NCI-H2227 (cell line): ENCODE results near the gene RNF224.
"Not testable (repeated sequence)": the region's sequence is repeated elsewhere in the genome, so short reads cannot be mapped to it uniquely, and the experiment has no call there.

Experiments
- DNase-seq: peaks from one replicate; lab custom pipeline; 2025; ENCODE audit not compliant: unreplicated experiment; lab: John Stamatoyannopoulos, UW

The RNF224 gene

DNA sequence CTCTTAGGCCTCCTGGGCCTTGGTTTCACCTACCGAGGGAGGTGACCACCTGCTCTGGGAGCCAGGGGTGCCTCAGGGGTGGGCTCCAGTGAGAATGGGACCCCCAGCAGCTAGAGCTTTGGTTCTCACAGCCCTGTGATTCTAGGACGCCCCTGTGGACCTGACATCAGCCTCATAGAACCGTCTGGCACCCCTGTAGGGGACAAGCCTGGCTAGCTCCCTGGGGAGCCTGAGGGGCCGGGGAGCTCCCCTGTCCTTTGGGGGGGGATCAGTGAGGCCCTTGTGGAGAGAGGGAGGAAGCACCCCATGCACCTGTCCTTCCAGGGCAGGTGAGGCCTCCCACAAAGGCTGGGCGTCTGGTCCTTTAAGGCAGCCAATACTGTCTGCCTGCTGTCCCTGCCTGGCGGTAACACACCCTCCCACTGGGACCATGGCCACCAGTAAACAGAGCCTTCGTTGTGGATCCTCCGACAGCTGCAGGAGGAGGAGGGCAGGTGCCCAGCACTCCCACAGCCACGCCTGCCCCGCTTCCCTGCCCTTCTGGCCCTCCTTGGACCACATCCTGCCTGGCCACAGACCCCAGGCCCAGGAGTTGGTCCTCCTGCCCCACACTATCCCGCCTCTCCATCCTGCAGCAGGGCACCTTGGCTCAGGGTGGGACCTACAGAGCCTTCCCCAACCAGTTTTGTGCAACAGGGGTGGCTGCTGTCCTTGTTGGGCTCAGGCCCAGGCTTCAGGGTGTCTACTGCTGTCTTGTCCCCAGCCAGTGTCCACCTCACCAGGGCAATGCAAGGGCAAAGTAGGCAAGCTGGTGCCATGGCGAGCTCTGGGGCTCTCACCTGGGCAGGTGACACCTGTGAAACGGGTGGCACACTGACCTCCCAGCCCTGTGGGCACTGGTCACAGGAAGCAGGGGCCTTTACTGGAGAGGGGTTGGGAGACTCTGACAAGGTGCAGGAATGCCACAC, 10.7 kb downstream of the RNF224 start:
- DNase-seq = no peak

DNA sequence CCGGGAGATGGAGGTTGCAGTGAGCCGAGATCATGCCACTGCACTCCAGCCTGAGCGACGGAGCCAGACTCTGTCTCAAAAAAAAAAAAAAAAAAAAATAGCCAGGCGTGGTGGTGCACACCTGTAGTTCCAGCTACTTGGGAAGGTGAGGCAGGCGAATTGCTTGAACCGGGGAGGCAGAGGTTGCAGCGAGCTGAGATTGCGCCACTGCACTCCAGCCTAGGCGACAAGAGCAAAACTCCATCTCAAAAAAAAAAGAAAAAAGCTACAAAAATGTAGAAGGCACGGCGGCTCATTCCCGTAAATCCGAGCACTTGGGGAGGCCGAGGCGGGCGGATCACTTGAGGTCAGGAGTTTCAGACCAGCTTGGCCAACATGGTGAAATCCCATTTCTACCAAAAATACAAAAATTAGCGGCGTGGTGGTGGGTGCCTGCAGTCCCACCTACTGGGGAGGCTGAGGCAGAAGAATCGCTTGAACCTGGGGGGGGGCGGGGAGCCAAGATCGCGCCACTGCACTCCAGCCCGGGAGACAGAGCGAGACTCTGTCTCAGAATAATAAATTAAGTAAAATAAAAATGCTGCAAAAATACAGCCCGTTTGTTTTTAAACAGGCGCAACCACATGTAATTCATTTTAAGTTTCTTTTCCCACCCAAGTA, 12.4 kb downstream of the RNF224 start:
- DNase-seq = not testable (repeated sequence)

DNA sequence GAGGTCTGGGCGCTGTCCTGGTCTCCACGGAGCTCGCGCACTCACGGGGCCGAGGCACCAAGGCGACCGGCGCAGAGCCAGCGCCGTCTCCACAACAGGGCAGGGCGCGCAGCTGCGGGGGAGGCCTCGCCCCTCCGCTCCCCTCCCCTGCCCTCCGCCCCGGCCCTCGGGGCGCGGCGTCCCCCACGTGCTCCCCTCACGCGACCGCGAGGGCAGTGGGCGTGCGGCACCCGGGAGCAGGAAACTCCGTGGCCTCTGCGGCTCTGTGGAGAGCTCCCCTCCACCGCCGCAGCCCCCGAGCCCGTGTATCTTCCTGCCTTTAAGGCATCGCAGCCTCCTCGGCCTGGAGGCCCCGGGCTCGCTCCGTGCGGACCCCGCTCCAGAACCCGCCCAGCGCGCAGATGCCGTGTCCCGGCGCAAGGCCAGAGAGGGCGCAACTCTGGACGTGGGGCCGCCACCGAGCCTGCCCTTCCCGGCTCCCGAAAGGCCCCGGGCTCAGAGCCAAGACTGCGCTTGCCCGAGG, 13.1 kb downstream of the RNF224 start:
- peak; percentile 65 for DNase-seq

DNA sequence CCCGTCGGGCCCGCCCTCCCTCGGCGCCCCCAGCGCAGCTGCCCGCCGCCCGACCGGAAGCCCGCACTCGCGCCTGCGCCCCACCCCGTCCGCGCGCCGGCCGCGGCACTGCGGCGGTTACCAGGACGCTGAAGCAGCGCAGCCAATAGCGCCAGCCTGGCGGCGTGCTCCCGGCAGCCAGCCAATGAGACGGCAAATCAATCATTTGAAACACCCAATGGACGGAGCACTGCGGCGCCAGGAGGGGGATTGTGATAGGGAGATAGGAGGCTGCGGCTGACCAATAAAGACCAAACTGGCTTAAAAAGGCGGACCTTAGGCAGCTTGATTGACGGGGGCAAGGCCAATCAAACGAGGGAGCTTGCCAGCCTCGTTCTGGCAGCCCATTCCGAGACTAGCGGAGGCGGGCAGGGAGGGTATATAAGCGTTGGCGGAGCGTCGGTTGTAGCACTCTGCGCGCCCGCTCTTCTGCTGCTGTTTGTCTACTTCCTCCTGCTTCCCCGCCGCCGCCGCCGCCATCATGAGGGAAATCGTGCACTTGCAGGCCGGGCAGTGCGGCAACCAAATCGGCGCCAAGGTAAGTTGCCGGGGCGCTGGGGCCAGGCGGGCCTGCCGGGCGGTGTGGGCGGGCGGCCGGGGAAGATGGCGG, 13.7 kb downstream of the RNF224 start, which contains the start of gene TUBB4B:
TUBB4B (plus strand) TSS at position 447 of the 649 bp plus-strand sequence; CDS start at position 521, 74 bp downstream.
- DNase-seq = peak; percentile 98

DNA sequence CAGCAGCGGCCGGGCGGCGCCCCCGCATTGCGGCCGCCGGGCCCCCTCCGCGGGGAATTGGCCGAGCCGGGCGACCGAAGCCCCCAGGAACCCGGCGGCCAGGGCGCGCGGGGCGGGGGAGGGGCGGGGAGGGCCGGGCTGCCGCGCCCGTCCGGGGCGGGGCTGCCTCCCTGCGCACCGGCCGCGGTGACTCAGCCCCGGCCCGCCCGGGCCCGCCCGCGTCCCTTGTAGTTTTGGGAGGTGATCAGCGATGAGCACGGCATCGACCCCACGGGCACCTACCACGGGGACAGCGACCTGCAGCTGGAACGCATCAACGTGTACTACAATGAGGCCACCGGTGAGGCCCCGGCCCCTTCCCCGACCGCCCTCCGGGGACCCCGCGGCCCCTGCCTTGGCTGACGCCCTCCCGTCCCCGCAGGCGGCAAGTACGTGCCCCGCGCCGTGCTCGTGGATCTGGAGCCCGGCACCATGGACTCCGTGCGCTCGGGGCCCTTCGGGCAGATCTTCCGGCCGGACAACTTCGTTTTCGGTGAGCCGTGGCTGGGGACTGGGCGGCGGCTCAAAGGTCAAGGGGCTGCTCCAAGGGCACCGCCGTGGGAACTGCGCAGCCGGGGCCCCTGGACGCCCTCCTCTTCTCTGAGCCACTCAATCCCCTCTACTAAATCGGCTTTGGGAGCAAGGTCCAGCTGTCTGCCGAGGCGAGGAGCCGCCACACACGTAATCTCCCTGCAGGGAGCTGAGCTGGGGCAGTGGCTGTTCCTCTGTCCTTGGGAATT, 14.4 kb downstream of the RNF224 start:
- peak; percentile 54 for DNase-seq

GRCh38 chr9:137242269-137243203, 15.2 kb downstream of the RNF224 start:
- DNase-seq = no peak

GRCh38 chr9:137243266-137243625, 15.9 kb downstream of the RNF224 start:
- not testable (repeated sequence) for DNase-seq

DNA sequence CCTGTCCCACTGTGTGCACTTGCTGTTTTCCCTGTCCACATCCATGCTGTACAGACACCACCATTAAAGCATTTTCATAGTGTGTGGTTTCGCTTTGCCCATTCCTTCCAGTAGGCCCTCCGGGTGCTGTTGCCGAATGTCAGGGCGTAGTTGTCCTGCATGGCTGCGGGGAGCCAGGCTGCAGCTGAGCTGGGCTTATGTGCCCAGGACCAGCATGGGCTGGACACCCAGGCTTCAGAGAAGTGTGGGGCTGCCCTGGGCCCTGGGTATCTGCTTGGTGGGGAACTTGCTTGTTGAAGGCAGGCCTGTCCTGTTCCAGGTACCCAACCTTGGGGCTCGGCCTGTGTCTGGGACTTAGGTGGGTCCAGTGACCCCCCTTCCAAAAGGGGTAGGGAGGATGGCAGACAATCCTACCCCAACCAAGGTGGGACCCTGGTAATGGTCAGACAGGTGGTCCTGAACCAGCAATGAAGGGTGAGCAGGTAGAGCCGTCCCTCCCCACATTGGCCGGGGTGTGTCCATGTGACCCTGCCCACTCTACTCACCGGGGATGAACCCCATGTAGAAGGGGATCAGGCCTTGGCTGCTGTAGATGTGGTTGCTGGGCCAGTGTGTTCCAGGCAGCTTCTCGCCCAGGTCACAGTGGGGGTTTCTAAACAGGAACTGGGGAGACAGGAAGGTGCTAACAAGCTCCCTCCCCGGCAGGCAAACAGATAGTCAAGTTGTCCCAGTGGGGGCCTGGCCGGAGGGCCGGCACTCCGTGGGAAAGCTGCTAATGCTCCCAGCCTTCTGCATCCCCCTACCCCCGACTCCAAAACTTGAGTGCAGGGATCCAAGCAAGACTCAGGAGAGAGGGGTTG, 16.6 kb downstream of the RNF224 start:
- no peak for DNase-seq

DNA sequence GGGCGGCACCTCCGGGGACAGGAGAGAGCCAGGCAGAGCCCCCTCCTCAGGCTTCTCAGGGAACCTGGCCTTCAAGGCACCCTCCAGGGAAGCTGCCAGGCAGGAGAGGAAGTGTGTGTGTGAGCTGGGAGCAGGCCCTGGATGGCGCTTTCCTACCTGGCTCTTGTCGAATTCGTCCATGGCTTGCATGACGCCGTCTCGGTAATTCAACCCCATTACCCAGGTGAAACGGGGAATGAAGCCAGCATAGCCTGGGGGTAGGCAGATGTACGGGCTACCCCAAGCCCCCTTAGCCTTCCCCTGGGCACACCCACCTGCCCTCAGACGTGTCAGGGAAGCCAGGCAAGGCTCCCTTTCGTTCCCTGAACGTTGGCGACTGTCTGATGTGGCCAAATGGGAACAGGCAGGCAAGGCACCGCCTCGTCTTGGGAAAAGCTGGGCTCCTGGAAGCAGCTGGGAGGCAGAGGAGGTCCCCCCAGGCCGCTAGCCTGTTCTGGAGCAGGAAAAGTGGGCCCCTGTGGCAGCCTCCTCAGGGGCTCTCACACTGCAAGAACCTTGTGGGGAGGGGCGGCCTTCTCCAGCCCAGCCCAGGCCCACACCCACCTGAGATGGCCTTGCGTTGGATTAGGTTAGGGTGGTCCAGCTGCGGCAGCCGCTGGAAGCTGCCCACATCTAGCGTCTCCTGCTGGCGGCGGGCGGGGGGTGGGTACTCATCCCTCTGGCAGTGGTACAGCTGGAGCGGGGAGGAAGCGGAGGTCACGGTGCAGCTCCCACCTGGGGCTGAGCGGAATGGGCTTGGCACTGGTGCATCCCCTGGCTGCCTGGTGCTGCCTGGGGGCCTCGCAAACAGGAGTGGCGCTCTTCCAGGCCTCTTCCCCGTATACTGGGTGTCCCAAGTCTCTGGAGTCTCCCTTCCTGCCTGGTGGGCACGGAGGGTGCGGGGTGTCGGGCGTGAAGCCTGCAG, 17.5 kb downstream of the RNF224 start:
- no peak for DNase-seq

GRCh38 chr9:137245450-137246421, 18.4 kb downstream of the RNF224 start:
- no peak for DNase-seq

- no peak for DNase-seq
These were observed 20.0 kb downstream of the RNF224 start for GRCh38 chr9:137247135-137247915.

DNA sequence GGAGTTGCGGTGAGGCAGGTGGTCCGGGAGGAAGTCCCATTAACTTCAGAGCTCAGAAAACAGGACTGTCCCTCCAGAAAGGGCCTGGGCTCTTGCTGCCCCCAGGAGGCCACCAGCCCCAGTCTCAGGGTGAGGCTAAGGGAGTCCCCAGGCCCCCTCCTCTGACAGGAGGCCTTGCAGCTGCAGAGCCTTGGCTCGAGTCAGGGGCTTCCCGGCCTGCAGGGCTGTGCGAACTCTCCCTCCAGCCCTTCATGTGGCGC, 20.5 kb downstream of the RNF224 start:
- no peak for DNase-seq

DNA sequence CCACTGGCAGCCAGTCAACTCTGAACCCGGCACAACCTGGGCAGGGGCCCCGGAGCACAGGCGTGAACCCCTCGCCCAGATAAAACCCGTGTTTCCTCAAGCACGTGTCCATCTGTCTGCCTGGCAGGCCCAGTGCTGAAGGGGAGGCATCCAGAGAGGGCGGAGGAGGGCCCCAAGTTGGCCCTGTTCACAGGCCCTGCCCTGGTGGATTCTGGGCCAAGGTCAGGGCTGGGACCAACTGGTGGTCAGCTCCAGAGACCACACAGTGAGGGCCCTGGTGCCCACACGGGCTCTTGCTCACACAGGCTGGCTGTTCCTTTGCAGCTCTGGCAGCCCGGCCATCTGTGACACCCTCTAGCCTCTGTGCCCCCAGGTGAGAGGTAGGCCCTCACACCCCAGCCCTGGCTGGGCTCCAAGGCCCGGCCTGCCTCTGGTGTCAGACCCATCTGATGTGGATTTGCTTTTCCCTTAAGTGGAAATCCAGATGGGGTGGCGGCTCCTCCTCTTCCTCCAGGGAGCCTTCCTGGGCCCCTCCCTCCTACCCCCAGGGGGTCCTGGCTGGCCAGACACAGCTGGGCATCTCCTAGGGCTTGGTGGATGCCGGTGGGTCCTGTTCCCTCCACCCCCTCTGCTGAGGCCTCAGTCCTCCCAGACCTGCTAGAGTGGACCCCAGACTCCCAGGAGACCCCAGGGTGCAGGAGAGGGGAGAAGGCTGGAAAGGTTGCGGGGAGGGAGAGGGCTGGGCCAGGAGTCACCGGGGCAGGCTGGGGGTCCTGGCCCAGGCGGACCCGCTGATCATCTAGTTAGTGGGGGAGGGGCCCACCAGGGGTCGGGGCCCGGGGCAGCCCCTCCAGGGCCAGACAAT, 23.3 kb downstream of the RNF224 start:
- DNase-seq = no peak

- no peak for DNase-seq
These were observed 23.8 kb downstream of the RNF224 start, which contains the start of gene STPG3 for GRCh38 chr9:137251194-137251461. STPG3 (plus strand) TSS chr9:137251286; CDS start chr9:137251287, 1 bp downstream.
